Measurements from ENCODE around the gene CDK3. TPM values are rescaled to one million over a fixed set of nuclear protein-coding genes. Genes with fewer than 3 reads are reported as not detected.

The CDK3 gene
- total RNA-seq, 5 donors from 2014 or later (not counting 1 experiment from before 2014, with no cell fraction given), result 7.5 to 12.1 (median 9.0) TPM

- Histone ChIP-seq H3K9me3 (no peaks in the 10 kb centered on the region), H3K4me3 (ENCODE audit: control insufficient read depth in 1 of 2, extremely low read depth in 1 of 2, low read length in 1 of 2) (no peak overlapping the region), H3K4me1 (ENCODE audit: control insufficient read depth in 1 of 2, extremely low read depth in 1 of 2, insufficient read depth in 2 of 2, low read length in 2 of 2) (no peaks in the 10 kb centered on the region), H3K36me3 (ENCODE audit: control insufficient read depth in 2 of 2, extremely low read depth in 1 of 2, insufficient read depth in 1 of 2, low read length in 1 of 2) (no peaks in the 10 kb centered on the region), H3K27ac (ENCODE audit: low read length) (no peak overlapping the region), H3K27me3 (replicated peaks in 1 of 2; ENCODE audit: control insufficient read depth in 2 of 2, extremely low read depth in 1 of 2, insufficient read depth in 2 of 2, low read length in 1 of 2) (no peaks in the 10 kb centered on the region)
- Mint-ChIP-seq H3K9me3 (no peaks in the 10 kb centered on the region), H3K27me3 (no peaks in the 10 kb centered on the region), H3K27ac (no peak overlapping the region), H3K36me3 (no peaks in the 10 kb centered on the region), H3K4me1 (peaks cover 2 to 10% (median 5%) of the 10 kb centered on the region in 3 donors), H3K4me3 (no peak overlapping the region)
- ATAC-seq (replicated peaks in 1 of 4) (no peak), DNase-seq (no peak)
- ChIA-PET CTCF (interaction anchor here in 1 of 2 donors (0.5 to 1.0 kb wide), 3 partner anchors 39 to 377 kb away, joined by 3 to 4 read pairs (median 3); partner anchors contain the start of gene SPHK1), POLR2A (no interaction called here)
- 87% methylated on average over 31 of the region's 39 CpGs for WGBS (ENCODE audit: insufficient coverage)
Observed at GRCh38 chr17:76007131-76007849, 6.6 kb downstream of the CDK3 start.

- POLR2A ChIA-PET, result no interaction called here
- Mint-ChIP-seq H3K27me3 (no peaks in the 10 kb centered on the region), H3K4me1 (peaks cover 2 to 10% (median 5%) of the 10 kb centered on the region in 3 donors), H3K27ac (no peak overlapping the region), H3K4me3 (no peak overlapping the region), H3K36me3 (no peaks in the 10 kb centered on the region), H3K9me3 (no peaks in the 10 kb centered on the region)
- no peak for ATAC-seq (replicated peaks in 1 of 4)
- CTCF ChIA-PET, result interaction anchor here in 1 of 2 donors (0.5 to 1.0 kb wide), 4 partner anchors 39 to 644 kb away, joined by 3 to 4 read pairs (median 3); partner anchors contain the start of gene SPHK1
- H3K27me3 ChIP-seq (replicated peaks in 1 of 2; ENCODE audit: control insufficient read depth in 2 of 2, extremely low read depth in 1 of 2, insufficient read depth in 2 of 2, low read length in 1 of 2), result no peaks in the 10 kb centered on the region
- WGBS (ENCODE audit: insufficient coverage), result 93% methylated on average over 9 of the region's 16 CpGs
- H3K27ac ChIP-seq (ENCODE audit: low read length), result no peak overlapping the region
- H3K36me3 ChIP-seq (ENCODE audit: control insufficient read depth in 2 of 2, extremely low read depth in 1 of 2, insufficient read depth in 1 of 2, low read length in 1 of 2), result no peaks in the 10 kb centered on the region
- H3K4me1 ChIP-seq (ENCODE audit: control insufficient read depth in 1 of 2, extremely low read depth in 1 of 2, insufficient read depth in 2 of 2, low read length in 2 of 2), result no peaks in the 10 kb centered on the region
- DNase-seq, result no peak
- H3K9me3 ChIP-seq, result no peaks in the 10 kb centered on the region
- no peak overlapping the region for H3K4me3 ChIP-seq (ENCODE audit: control insufficient read depth in 1 of 2, extremely low read depth in 1 of 2, low read length in 1 of 2)
Observed at GRCh38 chr17:76007850-76008165, 7.2 kb downstream of the CDK3 start.

GRCh38 chr17:76008208-76008607, 7.6 kb downstream of the CDK3 start:
- no peak overlapping the region for H3K27ac Mint-ChIP-seq
- Histone ChIP-seq H3K27me3 (replicated peaks in 1 of 2; ENCODE audit: control insufficient read depth in 2 of 2, extremely low read depth in 1 of 2, insufficient read depth in 2 of 2, low read length in 1 of 2) (peaks cover 0 to under 1% of the 10 kb centered on the region in 2 experiments), H3K27ac (ENCODE audit: low read length) (no peak overlapping the region), H3K4me1 (ENCODE audit: control insufficient read depth in 1 of 2, extremely low read depth in 1 of 2, insufficient read depth in 2 of 2, low read length in 2 of 2) (no peaks in the 10 kb centered on the region), H3K36me3 (ENCODE audit: control insufficient read depth in 2 of 2, extremely low read depth in 1 of 2, insufficient read depth in 1 of 2, low read length in 1 of 2) (no peaks in the 10 kb centered on the region), H3K9me3 (no peaks in the 10 kb centered on the region), H3K4me3 (ENCODE audit: control insufficient read depth in 1 of 2, extremely low read depth in 1 of 2, low read length in 1 of 2) (no peak overlapping the region)
- H3K36me3 Mint-ChIP-seq, result no peaks in the 10 kb centered on the region
- no peak for ATAC-seq (replicated peaks in 1 of 4)
- H3K27me3 Mint-ChIP-seq, result no peaks in the 10 kb centered on the region
- 96% methylated on average over 36 of the region's 36 CpGs for WGBS (ENCODE audit: insufficient coverage)
- ChIA-PET CTCF (interaction anchor here in 1 of 2 donors (0.5 to 1.0 kb wide), 3 partner anchors 70 to 644 kb away, joined by 3 to 4 read pairs (median 3); partner anchors contain the start of gene SPHK1), POLR2A (no interaction called here)
- DNase-seq, result no peak
- no peak overlapping the region for H3K4me3 Mint-ChIP-seq
- no peaks in the 10 kb centered on the region for H3K9me3 Mint-ChIP-seq
- H3K4me1 Mint-ChIP-seq, result peaks cover 2 to 10% (median 5%) of the 10 kb centered on the region in 3 donors

DNA sequence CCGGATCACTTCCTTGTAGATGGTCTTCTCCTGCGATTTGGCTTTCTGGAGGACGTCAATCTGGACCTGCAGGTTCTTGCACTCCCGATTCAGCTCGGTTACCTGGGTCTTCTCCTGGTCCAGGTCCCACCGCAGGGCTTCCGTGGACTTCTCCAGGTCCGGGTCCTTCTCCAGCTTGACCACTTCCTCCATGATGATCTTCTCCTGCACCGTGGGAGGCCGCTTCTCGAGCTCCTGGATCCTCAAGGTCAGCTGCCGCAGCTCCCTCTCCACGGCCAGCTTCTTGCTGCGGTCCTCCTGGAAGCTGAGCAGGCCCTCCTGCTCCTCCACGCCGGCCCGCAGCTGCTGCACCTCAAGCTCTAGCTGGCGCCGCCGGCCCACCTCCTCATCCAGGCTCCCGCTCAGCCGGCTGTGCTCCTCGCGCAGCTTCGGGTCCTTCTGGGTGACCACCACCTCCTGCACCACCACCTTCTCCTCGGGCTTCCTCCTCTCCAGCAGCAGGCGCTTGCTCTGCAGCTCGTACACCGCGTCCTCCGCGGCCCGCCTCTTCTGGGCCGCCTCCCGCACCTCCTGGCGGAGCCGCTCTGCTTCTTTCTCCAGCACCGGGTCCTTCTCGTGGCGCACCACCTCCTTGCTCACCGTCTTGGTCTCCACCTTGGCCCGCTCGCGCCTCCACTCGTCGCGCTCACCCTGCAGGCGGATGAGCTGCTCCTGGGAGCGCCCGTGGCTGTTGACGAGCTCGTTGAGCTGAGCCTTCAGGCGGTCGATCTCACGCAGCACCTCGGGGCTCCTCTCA, 8.2 kb downstream of the CDK3 start:
- no peaks in the 10 kb centered on the region for H3K27me3 Mint-ChIP-seq
- no peaks in the 10 kb centered on the region for H3K36me3 Mint-ChIP-seq
- Histone ChIP-seq H3K4me3 (ENCODE audit: control insufficient read depth in 1 of 2, extremely low read depth in 1 of 2, low read length in 1 of 2) (no peak overlapping the region), H3K36me3 (ENCODE audit: control insufficient read depth in 2 of 2, extremely low read depth in 1 of 2, insufficient read depth in 1 of 2, low read length in 1 of 2) (no peaks in the 10 kb centered on the region), H3K27me3 (replicated peaks in 1 of 2; ENCODE audit: control insufficient read depth in 2 of 2, extremely low read depth in 1 of 2, insufficient read depth in 2 of 2, low read length in 1 of 2) (peaks cover 0 to 7% of the 10 kb centered on the region in 2 experiments), H3K9me3 (no peaks in the 10 kb centered on the region), H3K27ac (ENCODE audit: low read length) (no peak overlapping the region), H3K4me1 (ENCODE audit: control insufficient read depth in 1 of 2, extremely low read depth in 1 of 2, insufficient read depth in 2 of 2, low read length in 2 of 2) (peaks cover 0 to 3% of the 10 kb centered on the region in 2 experiments)
- DNase-seq (no peak), ATAC-seq (replicated peaks in 1 of 4) (no peak)
- H3K9me3 Mint-ChIP-seq, result no peaks in the 10 kb centered on the region
- POLR2A ChIA-PET, result interaction anchor here in 1 of 2 donors (0.6 kb wide), 1 partner anchor 44 kb away, joined by 5 read pairs; no protein-coding TSS in a partner anchor
- H3K27ac Mint-ChIP-seq, result no peak overlapping the region
- WGBS (ENCODE audit: insufficient coverage), result 92% methylated on average over 53 of the region's 56 CpGs
- H3K4me1 Mint-ChIP-seq, result peaks cover 2 to 10% (median 6%) of the 10 kb centered on the region in 3 donors
- no peak overlapping the region for H3K4me3 Mint-ChIP-seq
- CTCF ChIA-PET, result interaction anchor here (0.6 to 1.0 kb wide), 4 partner anchors 29 to 741 kb away, joined by 3 to 6 read pairs (median 4); no protein-coding TSS in a partner anchor

DNA sequence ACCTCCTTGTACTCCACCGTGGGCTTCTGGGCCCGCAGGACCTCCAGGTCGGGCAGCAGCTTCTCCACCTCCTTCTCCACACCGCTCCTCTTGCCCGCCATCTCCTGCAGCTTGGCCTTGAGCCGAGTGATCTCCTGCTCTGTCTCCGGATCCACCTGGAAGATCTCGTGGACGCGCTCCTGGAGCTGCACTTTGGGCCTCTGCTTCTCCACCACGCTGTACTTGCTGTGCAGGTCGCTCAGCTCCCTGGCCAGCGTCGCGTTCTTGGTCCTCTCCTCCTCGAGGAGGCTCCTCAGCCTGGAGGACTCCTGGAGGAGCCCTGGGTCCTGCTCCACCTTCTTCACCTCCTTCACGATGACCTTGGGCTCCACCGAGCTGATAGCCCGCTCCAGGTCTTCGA, 8.8 kb downstream of the CDK3 start:
- H3K4me1 ChIP-seq (ENCODE audit: control insufficient read depth in 1 of 2, extremely low read depth in 1 of 2, insufficient read depth in 2 of 2, low read length in 2 of 2), result peaks cover 0 to 9% of the 10 kb centered on the region in 2 experiments
- WGBS (ENCODE audit: insufficient coverage), result 84% methylated on average over 20 of the region's 20 CpGs
- Mint-ChIP-seq H3K36me3 (no peaks in the 10 kb centered on the region), H3K4me1 (peaks cover 7 to 15% (median 10%) of the 10 kb centered on the region in 3 donors), H3K9me3 (no peaks in the 10 kb centered on the region), H3K27ac (no peak overlapping the region), H3K27me3 (no peaks in the 10 kb centered on the region), H3K4me3 (no peak overlapping the region)
- no peak for DNase-seq
- no peak for ATAC-seq (replicated peaks in 1 of 4)
- POLR2A ChIA-PET, result interaction anchor here in 1 of 2 donors (0.6 kb wide), 1 partner anchor 45 kb away, joined by 5 read pairs; no protein-coding TSS in a partner anchor
- CTCF ChIA-PET, result interaction anchor here in 1 of 2 donors (0.6 kb wide), 1 partner anchor 30 kb away, joined by 5 read pairs; no protein-coding TSS in a partner anchor
- no peak overlapping the region for H3K4me3 ChIP-seq (ENCODE audit: control insufficient read depth in 1 of 2, extremely low read depth in 1 of 2, low read length in 1 of 2)
- no peak overlapping the region for H3K27ac ChIP-seq (ENCODE audit: low read length)
- no peaks in the 10 kb centered on the region for H3K36me3 ChIP-seq (ENCODE audit: control insufficient read depth in 2 of 2, extremely low read depth in 1 of 2, insufficient read depth in 1 of 2, low read length in 1 of 2)
- peaks cover 0 to 8% of the 10 kb centered on the region in 2 experiments for H3K27me3 ChIP-seq (replicated peaks in 1 of 2; ENCODE audit: control insufficient read depth in 2 of 2, extremely low read depth in 1 of 2, insufficient read depth in 2 of 2, low read length in 1 of 2)
- H3K9me3 ChIP-seq, result no peaks in the 10 kb centered on the region

DNA sequence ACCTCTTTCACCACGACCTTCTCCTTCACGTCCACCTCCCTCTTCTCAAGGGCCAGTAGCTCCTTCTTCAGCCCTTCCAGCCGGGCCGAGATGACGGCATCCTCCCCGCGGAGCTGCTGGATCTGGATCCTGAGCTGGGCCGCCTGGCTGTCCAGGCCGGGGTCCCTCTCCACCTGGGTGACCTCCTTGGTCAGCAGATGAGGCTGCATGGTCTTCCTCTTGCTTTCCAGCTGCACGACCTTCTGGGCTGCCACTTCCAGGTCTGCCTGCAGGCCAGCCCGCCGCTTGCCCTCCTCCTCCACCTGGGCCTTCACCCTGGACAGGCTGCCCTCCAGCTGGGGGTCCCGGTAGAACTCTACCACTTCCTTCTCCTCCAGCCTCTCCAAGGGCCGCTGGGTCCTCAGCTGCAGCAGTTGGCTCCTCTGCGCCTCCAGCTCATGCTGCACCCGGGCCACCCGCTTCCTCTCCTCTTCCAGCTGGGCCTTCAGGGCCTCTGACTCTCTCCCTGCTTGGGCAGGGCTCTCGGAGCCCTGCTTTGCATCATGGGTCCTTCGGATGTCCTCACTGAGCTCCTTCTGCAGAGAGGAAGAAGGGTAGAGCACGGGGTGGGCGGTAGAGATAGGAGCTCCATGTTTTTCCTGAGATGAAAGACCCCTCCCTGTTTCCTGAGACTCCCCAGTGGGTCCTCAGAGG, 9.5 kb downstream of the CDK3 start:
- Mint-ChIP-seq H3K4me3 (no peak overlapping the region), H3K27ac (no peak overlapping the region), H3K9me3 (no peaks in the 10 kb centered on the region), H3K4me1 (peaks cover 7 to 15% (median 10%) of the 10 kb centered on the region in 3 donors), H3K27me3 (no peaks in the 10 kb centered on the region), H3K36me3 (no peaks in the 10 kb centered on the region)
- no peak overlapping the region for H3K27ac ChIP-seq (ENCODE audit: low read length)
- no peak overlapping the region for H3K4me3 ChIP-seq (ENCODE audit: control insufficient read depth in 1 of 2, extremely low read depth in 1 of 2, low read length in 1 of 2)
- peaks cover 0 to 13% of the 10 kb centered on the region in 2 experiments for H3K4me1 ChIP-seq (ENCODE audit: control insufficient read depth in 1 of 2, extremely low read depth in 1 of 2, insufficient read depth in 2 of 2, low read length in 2 of 2)
- CTCF ChIA-PET, result interaction anchor here in 1 of 2 donors (0.6 to 1.8 kb wide), 2 partner anchors 8 to 21 kb away, joined by 3 to 5 read pairs; no protein-coding TSS in a partner anchor
- POLR2A ChIA-PET, result no interaction called here
- no peaks in the 10 kb centered on the region for H3K36me3 ChIP-seq (ENCODE audit: control insufficient read depth in 2 of 2, extremely low read depth in 1 of 2, insufficient read depth in 1 of 2, low read length in 1 of 2)
- ATAC-seq (replicated peaks in 1 of 4) (no peak), DNase-seq (no peak)
- WGBS (ENCODE audit: insufficient coverage), result 77% methylated on average over 18 of the region's 21 CpGs
- peaks cover 0 to 10% of the 10 kb centered on the region in 2 experiments for H3K27me3 ChIP-seq (replicated peaks in 1 of 2; ENCODE audit: control insufficient read depth in 2 of 2, extremely low read depth in 1 of 2, insufficient read depth in 2 of 2, low read length in 1 of 2)
- no peaks in the 10 kb centered on the region for H3K9me3 ChIP-seq
